ENCODE measurements around the gene ENTPD3. TPM values are rescaled to one million over a fixed set of nuclear protein-coding genes. Genes with fewer than 3 reads are reported as not detected.

Gene ENTPD3
- total RNA-seq, 1 experiment from 2014 or later, result not detected

- no peak overlapping the region for H3K9ac ChIP-seq (ENCODE audit: extremely low read depth, insufficient read length, low read length)
- no peak overlapping the region for H2BK15ac ChIP-seq (ENCODE audit: low read depth, low read length)
- Mint-ChIP-seq H3K27me3 (ENCODE audit: low read depth) (no peaks in the 10 kb centered on the region), H3K4me3 (no peak overlapping the region), H3K9me3 (no peaks in the 10 kb centered on the region), H3K4me1 (peaks cover 4 to 5% of the 10 kb centered on the region in 2 experiments; a peak in 2 of 4 replicates), H3K36me3 (ENCODE audit: insufficient read depth in 1 of 3, low read depth in 3 of 3) (no peaks in the 10 kb centered on the region), H3K27ac (no peak overlapping the region)
- H4K20me1 ChIP-seq (ENCODE audit: control insufficient read depth, insufficient read depth, insufficient read length), result no peaks in the 10 kb centered on the region
- H2AFZ ChIP-seq (ENCODE audit: low read length), result no peak overlapping the region
- TF ChIP-seq CTCF (conservative IDR thresholded peaks at IDR 0.05), result no peak
- no peak overlapping the region for H2BK120ac ChIP-seq (ENCODE audit: low read depth, low read length, poor library complexity, severe bottlenecking)
- H3K14ac ChIP-seq (ENCODE audit: insufficient read depth, low read length), result no peak overlapping the region
- H3K79me1 ChIP-seq (ENCODE audit: insufficient read depth, low read depth, low read length, poor library complexity, severe bottlenecking), result no peaks in the 10 kb centered on the region
- no peak overlapping the region for H2BK20ac ChIP-seq (ENCODE audit: low read depth, low read length, poor library complexity, severe bottlenecking)
- no peak overlapping the region for H3K18ac ChIP-seq (ENCODE audit: insufficient read length, low read depth, low read length)
- no peak overlapping the region for H3K23ac ChIP-seq (ENCODE audit: insufficient read length, low read depth, low read length)
- H3K23me2 ChIP-seq (ENCODE audit: insufficient read length, low read depth, low read length, poor library complexity, severe bottlenecking), result no peaks in the 10 kb centered on the region
- no peak overlapping the region for H4K91ac ChIP-seq (ENCODE audit: insufficient read length, low read depth, low read length)
- DNase-seq, result no peak
- no peak overlapping the region for H2BK12ac ChIP-seq (ENCODE audit: insufficient read length, low read depth, low read length)
- no peak overlapping the region for H3T11ph ChIP-seq (ENCODE audit: low read length)
- no peaks in the 10 kb centered on the region for H3K9me3 ChIP-seq (ENCODE audit: control insufficient read depth, low read depth, low read length)
- no peaks in the 10 kb centered on the region for H3K4me1 ChIP-seq (ENCODE audit: insufficient read depth, low read length)
- H4K5ac ChIP-seq (ENCODE audit: insufficient read length, low read depth, low read length), result no peak overlapping the region
- WGBS (ENCODE audit: extremely low coverage, insufficient read length, low lambda C conversion rate), result no CpG with 5 or more reads among the region's 4 CpGs
- no peaks in the 10 kb centered on the region for H3K27me3 ChIP-seq (ENCODE audit: insufficient read depth, low read length)
- H4K8ac ChIP-seq (replicated peaks; ENCODE audit: insufficient read length, low read depth, low read length), result no peak overlapping the region
- H3K56ac ChIP-seq (ENCODE audit: insufficient read length, low read depth, low read length), result no peak overlapping the region
- H2AK5ac ChIP-seq (ENCODE audit: insufficient read length, low read length), result no peak overlapping the region
- no peak overlapping the region for H2BK5ac ChIP-seq (ENCODE audit: insufficient read length, low read length)
- no peak overlapping the region for H3K4ac ChIP-seq (ENCODE audit: low read depth, low read length)
- no peak overlapping the region for H3K4me2 ChIP-seq (ENCODE audit: insufficient read depth, insufficient read length, low read length)
- H3K27ac ChIP-seq (ENCODE audit: insufficient read length, low read depth, low read length), result no peak overlapping the region
- no peaks in the 10 kb centered on the region for H3K79me2 ChIP-seq (ENCODE audit: insufficient read depth, low read length)
Observed at GRCh38 chr3:40445880-40446279, 58.9 kb downstream of the ENTPD3 start.

All from H9 (cell line).